RKO (cell line): ENCODE results near the gene PSMB10.

ENCODE experiments used
- DNase-seq: peaks from one replicate; pipeline ENCODE4 v3.0.0-alpha.2; 2016; ENCODE audit warnings: low spot score

Gene PSMB10

DNA sequence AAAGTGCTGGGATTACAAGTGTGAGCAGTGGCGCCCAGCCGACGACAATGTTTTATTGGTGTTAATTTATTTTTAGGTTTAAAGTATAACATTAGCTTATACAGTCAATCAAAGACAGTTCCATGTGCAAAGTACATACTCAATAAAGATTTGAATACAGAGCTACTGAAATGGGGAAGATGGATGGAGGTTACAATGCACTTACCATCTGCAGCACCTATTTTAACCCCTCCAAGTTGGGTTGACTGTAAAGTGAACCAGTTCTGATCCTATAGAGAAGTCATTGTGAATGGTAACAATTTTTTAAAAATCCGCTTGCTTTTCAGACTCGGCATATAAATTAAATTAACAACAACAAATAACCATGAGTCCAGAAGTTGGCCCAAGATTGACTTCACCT, 44.3 kb downstream of the PSMB10 start:
- no peak for DNase-seq

DNA sequence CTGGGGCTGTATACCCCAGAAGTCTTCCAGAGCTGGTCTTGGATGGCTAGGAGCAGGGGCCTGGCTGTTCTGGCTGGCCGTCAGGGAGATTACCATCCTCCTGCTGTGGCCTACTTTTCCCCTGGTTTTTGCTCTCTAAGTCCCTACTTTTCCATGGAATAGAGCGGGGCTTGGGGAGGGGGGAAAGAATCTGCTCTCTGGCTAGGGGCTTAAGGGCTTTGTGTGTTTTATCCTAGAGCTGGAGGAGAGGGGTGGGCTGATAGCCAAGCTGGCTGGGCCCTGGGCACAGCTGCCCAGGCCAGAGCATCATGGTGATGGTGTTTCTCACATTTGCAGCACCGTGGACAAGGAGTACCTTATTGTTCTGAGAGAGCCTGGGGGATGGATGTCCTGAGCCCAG, 48.3 kb downstream of the PSMB10 start:
- no peak for DNase-seq

DNA sequence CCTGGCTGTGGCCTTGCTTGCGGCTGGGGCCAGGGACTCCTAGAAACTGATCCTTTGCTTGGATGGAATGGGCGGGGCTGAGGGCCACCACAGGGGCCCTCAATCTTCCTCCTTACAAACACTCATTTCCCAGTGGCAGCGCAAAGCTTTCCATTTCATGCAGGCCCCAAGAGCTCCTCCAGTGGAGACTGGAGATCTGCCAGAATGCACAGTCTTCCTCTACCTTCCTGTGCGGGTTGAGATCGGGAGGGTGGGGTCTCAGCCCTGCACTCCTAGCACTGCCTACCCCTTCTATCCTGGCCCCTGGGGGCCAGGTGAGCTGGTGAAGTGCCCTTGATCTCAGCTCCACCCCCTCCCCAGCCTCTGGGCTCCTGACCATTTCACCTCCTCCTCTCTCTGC, 50.3 kb downstream of the PSMB10 start:
- DNase-seq = no peak

DNA sequence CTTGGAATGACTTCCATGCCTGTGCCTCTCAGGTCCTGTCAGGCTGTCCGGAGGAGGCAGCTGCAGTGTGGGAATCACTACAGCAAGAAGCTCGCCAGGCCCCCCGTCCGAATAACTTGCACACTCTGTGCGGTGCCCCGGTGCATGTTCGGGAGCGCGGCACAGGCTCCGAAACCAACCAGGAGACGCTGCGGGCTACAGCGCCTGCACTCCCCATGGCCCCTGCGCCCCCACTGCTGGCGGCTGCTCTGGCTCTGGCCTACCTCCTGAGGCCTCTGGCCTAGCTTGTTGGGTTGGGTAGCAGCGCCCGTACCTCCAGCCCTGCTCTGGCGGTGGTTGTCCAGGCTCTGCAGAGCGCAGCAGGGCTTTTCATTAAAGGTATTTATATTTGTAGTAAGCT, 50.7 kb downstream of the PSMB10 start:
- no peak for DNase-seq

DNA sequence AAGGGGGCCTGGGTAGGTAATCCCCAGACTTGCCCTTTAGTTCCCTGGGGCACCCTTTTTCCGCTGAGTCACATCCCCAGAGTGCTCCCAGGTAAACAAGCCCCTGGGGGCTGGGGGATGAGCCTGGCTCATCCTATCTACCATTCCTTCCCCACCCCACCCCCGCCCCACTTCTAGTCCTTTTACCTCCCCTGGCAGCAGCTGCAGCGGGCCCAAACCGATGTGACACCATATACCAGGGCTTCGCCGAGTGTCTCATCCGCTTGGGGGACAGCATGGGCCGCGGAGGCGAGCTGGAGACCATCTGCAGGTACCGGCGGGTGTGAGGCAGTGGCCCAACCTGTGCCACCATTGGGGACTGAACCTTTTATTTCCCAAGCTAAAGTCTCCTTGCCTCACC, 51.1 kb downstream of the PSMB10 start:
- DNase-seq = no peak

DNA sequence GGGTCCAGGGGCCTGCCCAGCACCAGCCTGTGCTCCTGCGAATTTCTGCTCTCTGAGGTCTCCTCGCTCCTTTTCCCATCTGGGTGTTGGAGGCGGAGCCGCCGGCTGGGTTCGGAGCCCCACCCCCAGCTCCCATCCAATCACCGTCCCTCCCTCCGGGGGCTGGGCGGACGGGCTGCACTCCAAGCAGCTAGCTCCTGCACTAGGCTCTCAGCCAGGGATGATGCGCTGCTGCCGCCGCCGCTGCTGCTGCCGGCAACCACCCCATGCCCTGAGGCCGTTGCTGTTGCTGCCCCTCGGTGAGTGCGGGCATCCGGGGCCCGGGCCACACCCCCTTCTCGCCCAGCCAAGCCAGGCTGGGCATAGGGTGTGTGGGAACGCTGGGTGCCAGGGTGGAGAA, 52.0 kb downstream of the PSMB10 start, which contains the start of gene NRN1L:
Gene NRN1L, plus strand, starts transcription at position 202 of the 400 bp plus-strand sequence. Its CDS starts 19 bp downstream, at position 221.
- DNase-seq = no peak
